KMS-11 (cell line): ENCODE measurements around the gene WBP1L.

Experiments used
- H2AFZ ChIP-seq: fragments of 200-600 bp; sonication (generic); 2 replicates; pipeline ENCODE4 v1.6.1; 2016; ENCODE audit warnings: antibody characterized with exemption, mixed run types, low read depth
- H3K27ac ChIP-seq: fragments of 200-600 bp; sonication (generic); 2 replicates; pipeline ENCODE4 v1.6.1; 2016; ENCODE audit warnings: mild to moderate bottlenecking, mixed run types
- H3K27me3 ChIP-seq: fragments of 200-600 bp; sonication (generic); 2 replicates; pipeline ENCODE4 v1.6.1; 2017; ENCODE audit warnings: mild to moderate bottlenecking, low read depth, mixed run types, moderate library complexity; ENCODE audit not compliant: insufficient read depth
- H3K36me3 ChIP-seq: fragments of 200-600 bp; sonication (generic); 2 replicates; pipeline ENCODE4 v1.6.1; 2017; ENCODE audit warnings: mild to moderate bottlenecking, mixed run types; ENCODE audit not compliant: insufficient read depth
- H3K4me1 ChIP-seq: fragments of 200-600 bp; sonication (generic); 2 replicates; pipeline ENCODE4 v1.6.1; 2016; ENCODE audit warnings: mild to moderate bottlenecking, low read depth, mixed run types; ENCODE audit not compliant: poor library complexity, severe bottlenecking
- H3K4me2 ChIP-seq: fragments of 200-600 bp; sonication (generic); 2 replicates; pipeline ENCODE4 v1.7.0; 2016; ENCODE audit warnings: mild to moderate bottlenecking, mixed run types
- H3K4me3 ChIP-seq: fragments of 200-600 bp; sonication (generic); IDR thresholded peaks from 2 replicates; pipeline ENCODE4 v1.6.1; 2017; ENCODE audit warnings: low read depth, low read length, mixed read lengths; ENCODE audit not compliant: insufficient read depth
- H3K79me2 ChIP-seq: fragments of 200-600 bp; sonication (generic); 2 replicates; pipeline ENCODE4 v1.6.1; 2016; ENCODE audit warnings: low read depth, mixed run types; ENCODE audit not compliant: insufficient read depth
- H3K9ac ChIP-seq: fragments of 200-600 bp; sonication (generic); 2 replicates; pipeline ENCODE4 v1.6.1; 2016; ENCODE audit warnings: mild to moderate bottlenecking, mixed run types
- H4K20me1 ChIP-seq: fragments of 200-600 bp; sonication (generic); 2 replicates; pipeline ENCODE4 v1.6.1; 2016; ENCODE audit warnings: mild to moderate bottlenecking, mixed run types; ENCODE audit not compliant: insufficient read depth
- CTCF ChIP-seq: fragments of 200-600 bp; sonication (generic); conservative IDR thresholded peaks from 2 replicates; pipeline ENCODE4 v1.6.1; 2017; ENCODE audit warnings: low read depth, mild to moderate bottlenecking, antibody characterized with exemption, low read length, moderate library complexity, mixed read lengths

The WBP1L gene

GRCh38 chr10:102765336-102765735 is 21.6 kb downstream of the WBP1L start:
- no peak for TF ChIP-seq CTCF
- H3K4me3 ChIP-seq: no peak overlapping the region

DNA sequence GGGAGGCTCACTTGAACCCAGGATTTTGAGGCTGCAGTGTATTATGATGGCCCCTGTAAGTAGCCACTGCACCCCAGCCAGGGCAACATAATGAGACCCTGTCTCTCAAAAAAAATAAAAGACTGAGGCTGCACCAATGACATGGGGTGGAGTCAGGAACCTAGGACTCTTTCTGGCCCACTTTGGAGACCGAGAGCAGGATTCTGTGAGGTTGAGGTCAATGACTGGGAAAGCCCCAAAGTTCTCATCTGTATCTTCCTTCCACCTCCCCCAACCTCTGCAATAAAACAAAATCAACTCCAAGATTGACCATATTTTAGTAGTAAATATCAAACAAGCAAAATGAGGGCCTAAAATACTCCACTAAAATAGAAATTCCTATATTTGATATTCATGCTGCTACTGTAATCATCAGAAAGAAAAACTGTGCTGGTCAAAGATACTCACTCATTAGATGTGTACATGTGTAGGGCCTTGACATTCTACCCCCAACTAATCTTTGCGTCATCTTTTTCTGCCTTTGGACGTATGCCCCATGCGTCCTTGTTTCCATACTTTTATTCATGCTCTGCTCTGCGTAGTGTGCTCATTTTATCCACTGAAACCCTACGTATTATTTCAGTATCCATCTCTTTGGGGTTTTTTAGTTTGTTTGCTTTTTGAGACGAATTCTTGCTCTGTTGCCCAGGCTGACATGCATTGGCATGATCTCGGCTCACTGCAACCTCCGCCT is 23.8 kb downstream of the WBP1L start:
- no peaks in the 10 kb centered on the region for H4K20me1 ChIP-seq
- no peaks in the 10 kb centered on the region for H3K27me3 ChIP-seq
- H3K4me2 ChIP-seq: peak overlapping the region; percentile 61
- H3K36me3 ChIP-seq: no peaks in the 10 kb centered on the region
- H3K79me2 ChIP-seq: peaks cover 45% of the 10 kb centered on the region
- H3K4me3 ChIP-seq: no peak overlapping the region
- H3K4me1 ChIP-seq: peaks cover 95% of the 10 kb centered on the region
- no peak for TF ChIP-seq CTCF
- peak overlapping the region; percentile 9 for H3K9ac ChIP-seq
- peak overlapping the region; percentile 71 for H3K27ac ChIP-seq
- no peak overlapping the region for H2AFZ ChIP-seq

More at GRCh38 chr10:102765336-102765735, 21.6 kb downstream of the WBP1L start:
- no peaks in the 10 kb centered on the region for H3K27me3 ChIP-seq
- peak overlapping the region; percentile 61; the same call in 1 of the 2 replicates for H3K4me2 ChIP-seq
- no peak overlapping the region for H3K9ac ChIP-seq
- H3K27ac ChIP-seq: peak overlapping the region; percentile 71; the same call in 1 of the 2 replicates
- peaks cover 30% of the 10 kb centered on the region for H3K79me2 ChIP-seq
- no peaks in the 10 kb centered on the region for H3K36me3 ChIP-seq
- H2AFZ ChIP-seq: no peak overlapping the region
- no peaks in the 10 kb centered on the region for H4K20me1 ChIP-seq
- peaks cover 80% of the 10 kb centered on the region for H3K4me1 ChIP-seq

GRCh38 chr10:102769375-102770107 is 25.8 kb downstream of the WBP1L start:
- Histone ChIP-seq H2AFZ (no peak overlapping the region), H4K20me1 (no peaks in the 10 kb centered on the region), H3K4me3 (no peak overlapping the region), H3K27ac (peak overlapping the region; percentile 58), H3K4me2 (peak overlapping the region; percentile 80; the same call in 1 of the 2 replicates), H3K79me2 (peaks cover 55% of the 10 kb centered on the region), H3K27me3 (no peaks in the 10 kb centered on the region), H3K9ac (no peak overlapping the region; the same call in 1 of the 2 replicates), H3K36me3 (no peaks in the 10 kb centered on the region), H3K4me1 (peaks cover 97% of the 10 kb centered on the region)
- TF ChIP-seq CTCF: no peak

- H3K27ac ChIP-seq: peak overlapping the region; percentile 58
- H2AFZ ChIP-seq: no peak overlapping the region
- H3K4me2 ChIP-seq: peak overlapping the region; percentile 80; the same call in 1 of the 2 replicates
- H3K9ac ChIP-seq: no peak overlapping the region; the same call in 1 of the 2 replicates
- no peaks in the 10 kb centered on the region for H3K27me3 ChIP-seq
- H3K36me3 ChIP-seq: no peaks in the 10 kb centered on the region
- peaks cover 55% of the 10 kb centered on the region for H3K79me2 ChIP-seq
- H3K4me1 ChIP-seq: peaks cover 97% of the 10 kb centered on the region
- no peak for TF ChIP-seq CTCF
- H3K4me3 ChIP-seq: no peak overlapping the region
- no peaks in the 10 kb centered on the region for H4K20me1 ChIP-seq
These were observed 26.3 kb downstream of the WBP1L start for GRCh38 chr10:102770108-102770482.
